ENCODE measurements around the gene CRYL1.

Gene CRYL1

DNA sequence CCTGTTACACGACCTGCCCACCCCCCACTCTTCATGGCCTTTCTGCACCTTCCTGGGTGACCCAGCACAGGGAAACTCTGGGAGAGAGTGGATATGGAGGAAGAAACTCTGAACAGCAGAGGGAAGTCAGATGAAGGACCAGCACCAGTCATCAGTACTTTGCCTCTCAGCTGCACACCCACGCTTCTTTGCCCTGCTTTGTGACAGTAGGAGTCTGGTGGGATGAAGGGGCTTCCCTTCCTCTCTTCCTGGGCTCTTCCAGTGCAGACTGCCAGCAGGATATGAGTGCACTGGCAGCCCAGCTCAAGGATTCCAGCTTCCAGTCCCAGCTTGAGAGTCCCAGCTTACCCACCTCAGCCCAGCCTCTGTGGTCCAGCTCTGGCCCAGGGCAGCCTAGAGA is 68.9 kb downstream of the CRYL1 start:
- TF ChIP-seq, protein P1, sequence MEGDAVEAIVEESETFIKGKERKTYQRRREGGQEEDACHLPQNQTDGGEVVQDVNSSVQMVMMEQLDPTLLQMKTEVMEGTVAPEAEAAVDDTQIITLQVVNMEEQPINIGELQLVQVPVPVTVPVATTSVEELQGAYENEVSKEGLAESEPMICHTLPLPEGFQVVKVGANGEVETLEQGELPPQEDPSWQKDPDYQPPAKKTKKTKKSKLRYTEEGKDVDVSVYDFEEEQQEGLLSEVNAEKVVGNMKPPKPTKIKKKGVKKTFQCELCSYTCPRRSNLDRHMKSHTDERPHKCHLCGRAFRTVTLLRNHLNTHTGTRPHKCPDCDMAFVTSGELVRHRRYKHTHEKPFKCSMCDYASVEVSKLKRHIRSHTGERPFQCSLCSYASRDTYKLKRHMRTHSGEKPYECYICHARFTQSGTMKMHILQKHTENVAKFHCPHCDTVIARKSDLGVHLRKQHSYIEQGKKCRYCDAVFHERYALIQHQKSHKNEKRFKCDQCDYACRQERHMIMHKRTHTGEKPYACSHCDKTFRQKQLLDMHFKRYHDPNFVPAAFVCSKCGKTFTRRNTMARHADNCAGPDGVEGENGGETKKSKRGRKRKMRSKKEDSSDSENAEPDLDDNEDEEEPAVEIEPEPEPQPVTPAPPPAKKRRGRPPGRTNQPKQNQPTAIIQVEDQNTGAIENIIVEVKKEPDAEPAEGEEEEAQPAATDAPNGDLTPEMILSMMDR (IDR thresholded peaks at IDR 0.05; ENCODE audit: low read depth, low read length): no peak
- no peak for DNase-seq (ENCODE audit: low read depth, low spot score)
- in situ Hi-C loops (cut with HindIII; ENCODE audit: low sequenced_read_pairs): no loop called here
- H3K4me3 ChIP-seq (ENCODE audit: low read depth, low read length): no peak overlapping the region

DNA sequence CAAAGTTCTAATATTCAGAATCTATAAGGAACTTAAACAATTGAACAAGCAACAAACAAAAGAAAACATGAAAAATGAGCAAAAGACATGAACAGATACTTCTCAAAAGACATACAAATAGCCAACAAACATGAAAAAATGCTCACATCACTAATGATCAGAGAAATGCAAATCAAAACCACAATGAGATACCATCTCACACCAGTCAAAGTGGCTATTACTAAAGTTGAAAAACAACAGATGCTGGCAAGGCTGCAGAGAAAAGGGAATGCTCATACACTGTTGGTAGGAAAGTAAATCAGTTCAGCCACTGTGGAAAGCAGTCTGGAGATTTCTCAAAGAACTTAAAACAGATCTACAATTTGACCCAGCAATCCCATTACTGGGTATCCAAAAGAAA is 74.3 kb downstream of the CRYL1 start:
- in situ Hi-C loops (cut with HindIII; ENCODE audit: low sequenced_read_pairs): no loop called here
- no peak overlapping the region for H3K4me3 ChIP-seq (ENCODE audit: low read depth, low read length)
- TF ChIP-seq, protein P1 (IDR thresholded peaks at IDR 0.05; ENCODE audit: low read depth, low read length): no peak
- no peak for DNase-seq (ENCODE audit: low read depth, low spot score)

DNA sequence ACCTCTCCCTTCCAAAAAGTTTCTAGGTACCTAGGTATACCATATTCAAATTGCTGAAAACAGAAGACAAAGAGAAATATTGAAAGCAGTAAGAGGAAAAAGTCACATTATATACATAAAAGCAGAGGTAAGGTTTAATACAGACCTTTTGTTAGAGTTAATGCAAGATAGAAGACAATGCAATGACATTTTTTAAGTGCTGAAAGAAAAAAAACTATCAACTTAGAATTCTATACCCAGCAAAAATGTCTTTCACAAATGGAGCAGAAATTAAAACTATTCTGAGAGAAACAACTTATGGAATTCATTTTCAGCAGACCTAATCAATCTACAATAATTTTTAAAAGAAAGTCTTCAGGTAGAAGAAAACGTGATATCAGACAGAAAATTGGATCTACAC is 77.2 kb downstream of the CRYL1 start:
- in situ Hi-C loops (cut with HindIII; ENCODE audit: low sequenced_read_pairs): no loop called here
- no peak overlapping the region for H3K4me3 ChIP-seq (ENCODE audit: low read depth, low read length)
- no peak for DNase-seq (ENCODE audit: low read depth, low spot score)
- TF ChIP-seq, protein P1 (IDR thresholded peaks at IDR 0.05; ENCODE audit: low read depth, low read length): no peak

DNA sequence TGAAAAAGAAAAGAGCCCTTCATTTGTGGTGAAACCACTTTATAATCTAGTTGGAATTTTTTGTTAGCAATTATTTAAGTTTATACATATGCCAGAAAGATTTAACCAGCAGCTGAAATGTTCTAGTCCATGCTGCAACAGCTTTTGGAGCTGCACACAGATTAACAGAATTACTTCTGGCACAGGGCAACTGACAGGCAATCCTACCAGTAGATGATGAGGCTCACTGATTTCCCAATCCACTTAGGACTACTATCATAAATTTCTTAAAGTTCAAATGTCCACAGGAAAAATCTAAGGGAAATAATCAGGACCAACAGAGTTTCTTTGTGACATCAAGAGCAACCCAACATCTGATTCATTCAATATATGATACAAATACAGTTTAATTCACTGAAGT is 78.8 kb downstream of the CRYL1 start:
- no peak overlapping the region for H3K4me3 ChIP-seq (ENCODE audit: low read depth, low read length)
- DNase-seq (ENCODE audit: low read depth, low spot score): no peak
- TF ChIP-seq, protein P1 (IDR thresholded peaks at IDR 0.05; ENCODE audit: low read depth, low read length): no peak
- in situ Hi-C loops (cut with HindIII; ENCODE audit: low sequenced_read_pairs): no loop called here

DNA sequence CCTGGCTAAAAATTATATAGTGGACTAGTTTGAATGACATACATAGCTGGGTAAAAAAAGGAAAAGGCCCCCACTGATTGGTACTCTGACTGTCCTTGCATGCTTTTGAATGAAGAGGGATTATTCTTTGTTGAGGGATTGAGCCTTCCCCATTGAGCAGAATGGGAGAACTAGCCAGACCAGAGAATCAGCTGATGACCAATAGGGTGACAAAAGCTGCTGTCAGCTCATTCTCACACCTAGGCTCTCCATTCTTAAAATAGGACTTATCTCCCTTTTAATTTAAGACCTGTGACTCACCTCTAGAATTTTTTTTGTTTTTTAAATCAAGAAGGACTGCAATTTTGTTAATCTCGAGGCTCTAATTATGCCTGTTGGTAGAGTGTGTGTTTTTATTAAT is 79.3 kb downstream of the CRYL1 start:
- no peak overlapping the region for H3K4me3 ChIP-seq (ENCODE audit: low read depth, low read length)
- in situ Hi-C loops (cut with HindIII; ENCODE audit: low sequenced_read_pairs): no loop called here
- TF ChIP-seq, protein P1 (IDR thresholded peaks at IDR 0.05; ENCODE audit: low read depth, low read length): no peak
- DNase-seq (ENCODE audit: low read depth, low spot score): no peak

DNA sequence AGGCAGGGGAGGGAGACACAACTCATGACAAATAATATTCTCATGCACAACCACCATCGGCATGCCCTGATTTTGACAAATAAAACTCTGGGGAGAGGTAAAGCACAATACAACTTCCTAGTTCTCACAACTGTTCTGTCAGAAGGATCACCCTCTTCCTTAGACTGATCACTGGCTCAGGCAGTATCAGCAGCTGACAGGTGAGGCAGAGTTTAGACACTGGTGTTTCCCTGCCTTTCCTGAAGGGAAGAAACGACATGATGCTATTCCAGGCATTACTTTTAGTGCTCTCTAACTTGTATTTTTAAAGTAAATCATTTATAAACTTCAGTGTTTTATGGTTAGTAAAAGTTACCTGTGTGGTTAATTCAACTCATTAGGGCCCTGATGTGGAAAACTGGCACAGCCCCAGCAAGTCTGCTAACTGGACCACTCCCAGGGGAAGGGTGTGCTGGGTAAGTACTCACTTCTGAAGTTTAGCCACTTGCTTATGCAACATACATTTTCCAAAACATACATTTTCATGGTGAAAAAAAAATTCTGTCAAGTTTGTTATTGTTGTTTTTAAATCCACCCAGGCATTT is 82.8 kb downstream of the CRYL1 start:
- DNase-seq (ENCODE audit: low read depth, low spot score): no peak
- H3K4me3 ChIP-seq (ENCODE audit: low read depth, low read length): no peak overlapping the region
- in situ Hi-C loops (cut with HindIII; ENCODE audit: low sequenced_read_pairs): no loop called here
- TF ChIP-seq, protein P1 (IDR thresholded peaks at IDR 0.05; ENCODE audit: low read depth, low read length): no peak

DNA sequence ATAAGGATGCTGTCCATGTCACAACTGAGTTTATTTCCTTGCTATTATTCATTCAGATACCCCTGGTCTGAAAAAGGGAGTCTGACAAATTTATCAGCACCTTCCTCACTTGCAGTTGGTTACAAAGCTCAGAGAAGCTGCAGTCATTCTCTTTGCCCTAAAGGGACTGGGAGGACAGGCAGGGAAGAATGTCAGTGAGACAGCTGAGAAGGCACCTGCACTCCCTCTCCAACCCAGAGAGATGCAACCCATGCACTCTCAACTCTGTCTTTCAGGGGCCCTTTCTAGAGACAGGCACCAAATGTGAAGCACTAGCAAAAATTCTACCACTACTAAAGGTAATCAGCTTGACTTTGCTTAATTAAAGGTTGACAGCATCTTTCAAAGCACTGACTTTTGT is 83.3 kb downstream of the CRYL1 start:
- TF ChIP-seq, protein P1 (IDR thresholded peaks at IDR 0.05; ENCODE audit: low read depth, low read length): no peak
- in situ Hi-C loops (cut with HindIII; ENCODE audit: low sequenced_read_pairs): no loop called here
- H3K4me3 ChIP-seq (ENCODE audit: low read depth, low read length): no peak overlapping the region
- no peak for DNase-seq (ENCODE audit: low read depth, low spot score)

All from astrocyte of the spinal cord (primary cell).